ENCODE data around the gene CMPK1.

Gene CMPK1

DNA sequence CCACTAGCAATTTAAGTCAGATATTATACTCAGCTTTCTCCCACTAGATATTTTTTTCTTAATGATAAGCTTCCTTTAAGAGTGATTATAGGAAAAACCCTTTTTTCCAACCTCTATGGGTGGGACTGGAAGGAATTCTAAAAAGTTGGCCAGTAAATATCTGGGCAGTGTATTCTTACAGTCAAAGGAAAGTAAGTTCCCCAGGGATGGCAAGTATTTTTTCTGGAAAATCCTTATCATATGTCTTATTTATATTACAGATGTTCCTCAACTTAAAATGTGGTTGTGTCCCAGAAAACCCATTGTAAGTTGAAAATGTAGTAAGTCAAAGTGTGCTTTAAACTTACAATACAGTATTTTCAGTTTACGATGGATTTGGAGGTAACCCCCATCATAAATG is 29.2 kb downstream of the CMPK1 start:
- H3K9me3 ChIP-seq (ENCODE audit: control insufficient read depth, insufficient read depth, low read length) = no peaks in the 10 kb centered on the region
- no peaks in the 10 kb centered on the region for H3K36me3 ChIP-seq (ENCODE audit: insufficient read depth, low read length)
- H3K4me1 ChIP-seq (ENCODE audit: insufficient read depth, low read length) = no peaks in the 10 kb centered on the region
- H3K9ac ChIP-seq (ENCODE audit: low read depth, low read length) = no peak overlapping the region

DNA sequence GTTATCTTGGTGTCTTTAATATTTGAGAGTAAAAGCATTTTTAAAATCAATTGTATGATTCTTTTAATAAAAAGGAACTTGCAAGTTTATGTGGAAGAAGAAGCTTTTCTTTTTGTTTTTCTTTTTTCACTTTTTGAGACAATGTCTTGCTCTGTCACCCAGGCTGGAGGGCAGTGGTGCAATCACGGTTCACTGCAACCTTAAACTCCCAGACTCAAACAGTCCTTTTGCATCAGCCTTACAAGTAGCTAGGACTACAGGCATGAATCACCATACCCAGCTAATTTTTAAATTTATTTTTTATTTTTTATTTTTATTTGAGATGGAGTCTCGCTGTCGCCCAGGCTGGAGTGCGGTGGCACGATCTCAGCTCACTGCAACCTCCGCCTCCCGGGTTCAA is 34.1 kb downstream of the CMPK1 start:
- Histone ChIP-seq H3K9me3 (ENCODE audit: control insufficient read depth, insufficient read depth, low read length) (no peaks in the 10 kb centered on the region), H3K36me3 (ENCODE audit: insufficient read depth, low read length) (no peaks in the 10 kb centered on the region; the same call in 1 of the 2 replicates), H3K9ac (ENCODE audit: low read depth, low read length) (no peak overlapping the region), H3K4me1 (ENCODE audit: insufficient read depth, low read length) (no peaks in the 10 kb centered on the region)

DNA sequence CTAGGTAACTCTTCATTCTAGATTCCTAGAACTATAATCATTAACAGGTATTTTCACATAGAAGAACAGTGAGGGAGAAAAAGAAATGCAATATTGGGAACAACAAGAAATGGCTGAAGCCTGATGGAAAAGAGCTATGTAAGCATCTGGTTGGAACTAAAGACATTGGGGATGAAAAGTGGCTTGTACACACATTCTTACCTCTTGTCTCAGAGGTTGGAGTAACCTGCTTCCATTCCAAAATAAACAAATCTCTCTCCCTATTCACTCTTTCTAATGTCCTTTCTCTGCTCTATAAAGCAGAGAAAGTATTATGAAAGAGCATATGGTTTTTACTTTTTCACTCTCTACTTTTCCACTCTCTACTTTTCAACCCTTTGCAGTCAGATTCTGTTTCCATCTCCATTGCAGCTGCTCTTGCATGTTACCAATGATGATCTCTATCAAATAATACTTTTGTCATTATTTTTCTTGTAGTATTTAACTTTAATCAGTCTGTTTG is 37.5 kb downstream of the CMPK1 start:
- Histone ChIP-seq H3K36me3 (ENCODE audit: insufficient read depth, low read length) (no peaks in the 10 kb centered on the region; the same call in 1 of the 2 replicates), H3K4me1 (ENCODE audit: insufficient read depth, low read length) (no peaks in the 10 kb centered on the region), H3K9ac (ENCODE audit: low read depth, low read length) (no peak overlapping the region), H3K9me3 (ENCODE audit: control insufficient read depth, insufficient read depth, low read length) (no peaks in the 10 kb centered on the region)

DNA sequence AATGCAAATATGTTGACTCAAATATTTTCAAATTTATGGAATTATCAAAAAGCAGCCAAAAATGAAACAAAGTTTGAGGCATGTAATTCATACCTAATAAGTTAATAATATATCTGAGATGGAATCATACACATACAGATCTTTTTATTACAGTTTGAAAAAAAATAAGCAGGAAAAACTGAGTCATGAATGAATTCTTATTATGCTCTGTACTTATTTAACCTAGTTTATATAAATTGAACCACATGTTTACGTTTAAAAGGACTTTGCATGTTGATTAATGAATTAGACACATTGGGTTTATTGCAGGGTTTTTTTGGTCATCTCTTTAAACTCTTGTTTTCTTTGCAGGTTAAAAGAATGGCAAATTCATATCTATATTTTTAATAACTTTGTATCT is 40.9 kb downstream of the CMPK1 start:
- Histone ChIP-seq H3K4me1 (ENCODE audit: insufficient read depth, low read length) (no peaks in the 10 kb centered on the region), H3K36me3 (ENCODE audit: insufficient read depth, low read length) (no peaks in the 10 kb centered on the region), H3K9me3 (ENCODE audit: control insufficient read depth, insufficient read depth, low read length) (no peaks in the 10 kb centered on the region), H3K9ac (ENCODE audit: low read depth, low read length) (no peak overlapping the region)

DNA sequence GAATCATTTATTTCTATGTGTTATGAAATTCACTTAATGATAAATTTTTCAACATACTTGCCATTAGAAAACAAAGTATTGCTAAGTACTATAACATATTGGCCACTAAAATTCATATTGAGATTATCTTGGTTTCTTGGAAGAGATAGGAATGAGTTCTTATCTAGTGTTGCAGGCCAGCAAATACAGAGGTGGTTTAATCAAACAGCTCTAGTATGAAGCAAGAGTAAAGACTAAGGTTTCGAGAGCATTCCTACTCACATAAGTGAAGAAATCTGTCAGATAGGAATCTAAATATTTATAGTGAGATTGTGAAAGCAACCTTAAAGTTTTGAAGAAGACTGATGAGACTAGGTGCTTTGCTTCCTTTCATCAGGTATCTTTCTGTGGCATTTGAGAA is 44.6 kb downstream of the CMPK1 start:
- Histone ChIP-seq H3K9ac (ENCODE audit: low read depth, low read length) (no peak overlapping the region), H3K9me3 (ENCODE audit: control insufficient read depth, insufficient read depth, low read length) (no peaks in the 10 kb centered on the region), H3K36me3 (ENCODE audit: insufficient read depth, low read length) (no peaks in the 10 kb centered on the region), H3K4me1 (ENCODE audit: insufficient read depth, low read length) (no peaks in the 10 kb centered on the region)

DNA sequence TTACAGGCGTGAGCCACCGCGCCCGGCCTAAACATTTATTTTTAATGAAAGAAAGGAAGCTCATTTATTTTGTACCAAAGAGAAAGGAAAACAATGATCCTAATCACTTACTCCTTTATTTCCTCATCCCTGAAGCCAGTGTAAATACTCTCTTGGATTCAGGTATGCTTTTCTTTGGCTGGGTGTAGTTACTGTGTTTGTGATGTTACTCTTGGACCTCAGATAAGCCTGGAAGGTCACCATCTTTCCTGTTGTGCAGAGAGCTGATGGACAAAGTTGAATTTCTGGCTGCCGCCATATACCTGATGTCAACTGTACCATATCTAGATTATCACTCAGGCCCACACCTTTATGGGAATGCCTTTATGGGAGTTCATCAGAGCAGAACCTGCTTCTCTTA is 47.1 kb downstream of the CMPK1 start:
- 0 out of 2 replicates have a peak, but pooled peaks cover 2% of the 10 kb centered on the region for H3K36me3 ChIP-seq (ENCODE audit: insufficient read depth, low read length)
- H3K4me1 ChIP-seq (ENCODE audit: insufficient read depth, low read length) = no peaks in the 10 kb centered on the region
- no peaks in the 10 kb centered on the region for H3K9me3 ChIP-seq (ENCODE audit: control insufficient read depth, insufficient read depth, low read length)
- no peak overlapping the region for H3K9ac ChIP-seq (ENCODE audit: low read depth, low read length)

DNA sequence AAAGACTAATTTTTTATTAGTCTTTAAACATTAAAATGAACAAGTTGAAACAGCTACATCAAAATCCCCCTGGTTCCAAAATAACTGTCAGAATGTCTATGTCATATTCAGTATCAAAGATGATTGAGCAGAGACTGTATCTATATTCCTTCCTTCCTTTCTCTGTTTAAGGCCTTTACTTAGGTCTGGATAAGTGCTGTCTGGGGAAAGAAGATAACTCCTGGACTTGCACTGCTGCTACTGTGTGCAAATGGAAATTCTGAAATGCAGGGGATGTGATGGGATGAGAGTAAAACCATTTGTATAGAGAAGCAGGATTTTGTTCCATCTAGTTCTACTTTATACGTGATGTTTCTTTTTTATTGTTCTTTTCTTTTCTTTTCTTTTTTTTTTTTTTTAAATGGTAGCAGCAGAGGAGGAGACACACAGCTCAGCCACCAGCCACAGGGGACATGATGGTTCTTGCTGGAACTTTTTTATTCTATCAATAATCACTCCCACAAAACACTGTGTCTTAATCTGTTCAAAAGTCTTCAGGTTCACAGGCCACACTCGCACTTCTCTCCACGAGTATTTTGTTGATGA is 48.9 kb downstream of the CMPK1 start:
- H3K36me3 ChIP-seq (ENCODE audit: insufficient read depth, low read length) = 0 out of 2 replicates have a peak, but pooled peaks cover 2% of the 10 kb centered on the region
- H3K9me3 ChIP-seq (ENCODE audit: control insufficient read depth, insufficient read depth, low read length) = no peaks in the 10 kb centered on the region
- H3K9ac ChIP-seq (ENCODE audit: low read depth, low read length) = no peak overlapping the region
- no peaks in the 10 kb centered on the region for H3K4me1 ChIP-seq (ENCODE audit: insufficient read depth, low read length)

DNA sequence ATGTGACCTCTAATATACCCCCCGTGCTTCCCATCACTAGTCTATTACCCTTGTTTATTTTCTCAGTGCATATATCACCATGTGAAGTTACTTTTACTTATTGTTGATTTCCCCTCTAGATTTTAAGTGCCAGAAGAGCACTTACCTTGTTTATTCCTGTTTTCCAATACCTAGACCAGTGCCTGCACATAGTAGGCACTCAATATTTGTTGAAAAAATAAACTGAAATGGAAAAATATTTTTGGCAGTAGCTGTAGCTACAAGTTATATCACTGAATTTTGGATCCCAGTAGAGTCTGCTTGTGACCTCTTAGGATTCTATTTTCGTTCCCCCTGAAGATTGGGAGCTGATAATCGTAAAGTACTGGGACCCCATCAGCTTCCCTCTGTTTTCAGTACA is 50.5 kb downstream of the CMPK1 start:
- H3K4me1 ChIP-seq (ENCODE audit: insufficient read depth, low read length) = no peaks in the 10 kb centered on the region
- no peaks in the 10 kb centered on the region for H3K9me3 ChIP-seq (ENCODE audit: control insufficient read depth, insufficient read depth, low read length)
- H3K36me3 ChIP-seq (ENCODE audit: insufficient read depth, low read length) = 0 out of 2 replicates have a peak, but pooled peaks cover 2% of the 10 kb centered on the region
- no peak overlapping the region for H3K9ac ChIP-seq (ENCODE audit: low read depth, low read length)

DNA sequence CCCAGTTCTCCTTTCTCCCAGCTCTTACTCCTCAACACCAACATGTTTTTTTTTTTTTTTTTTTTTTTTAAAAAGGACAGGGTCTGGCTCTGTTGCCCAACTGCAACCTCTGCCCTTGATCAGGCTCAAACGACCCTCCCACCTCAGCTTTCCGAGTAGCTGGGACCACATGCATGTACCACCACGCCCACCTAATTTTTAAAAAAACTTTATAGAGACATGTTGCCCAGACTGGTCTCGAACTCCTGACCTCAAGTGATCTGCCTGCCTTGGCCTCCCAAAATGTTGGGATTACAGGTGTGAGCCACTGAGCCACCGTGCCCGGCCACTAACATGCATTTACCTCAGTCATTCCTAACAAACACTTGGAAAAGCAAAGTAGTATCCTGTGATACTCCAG is 51.4 kb downstream of the CMPK1 start:
- Histone ChIP-seq H3K36me3 (ENCODE audit: insufficient read depth, low read length) (0 out of 2 replicates have a peak, but pooled peaks cover 2% of the 10 kb centered on the region), H3K9ac (ENCODE audit: low read depth, low read length) (no peak overlapping the region), H3K9me3 (ENCODE audit: control insufficient read depth, insufficient read depth, low read length) (no peaks in the 10 kb centered on the region), H3K4me1 (ENCODE audit: insufficient read depth, low read length) (no peaks in the 10 kb centered on the region)

DNA sequence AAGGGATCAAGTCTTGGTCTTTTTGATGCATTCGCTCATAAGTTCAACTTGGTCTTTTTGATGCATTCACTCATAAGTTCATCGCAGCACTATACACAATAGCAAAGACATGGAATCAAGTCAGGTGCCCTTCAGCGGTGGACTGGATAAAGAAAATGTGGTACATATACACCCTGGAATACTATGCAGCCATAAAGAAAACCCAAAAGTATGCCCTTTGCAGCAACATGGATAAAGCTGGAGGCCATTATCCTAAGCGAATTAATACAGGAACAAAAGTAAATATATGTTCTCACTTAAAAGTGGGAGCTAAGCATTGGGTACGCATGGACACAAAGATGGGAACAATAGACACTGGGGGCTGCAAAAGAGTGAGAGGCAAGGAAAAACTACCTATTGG is 52.7 kb downstream of the CMPK1 start:
- H3K36me3 ChIP-seq (ENCODE audit: insufficient read depth, low read length) = 0 out of 2 replicates have a peak, but pooled peaks cover 2% of the 10 kb centered on the region
- no peaks in the 10 kb centered on the region for H3K9me3 ChIP-seq (ENCODE audit: control insufficient read depth, insufficient read depth, low read length)
- no peak overlapping the region for H3K9ac ChIP-seq (ENCODE audit: low read depth, low read length)
- no peaks in the 10 kb centered on the region for H3K4me1 ChIP-seq (ENCODE audit: insufficient read depth, low read length)

DNA sequence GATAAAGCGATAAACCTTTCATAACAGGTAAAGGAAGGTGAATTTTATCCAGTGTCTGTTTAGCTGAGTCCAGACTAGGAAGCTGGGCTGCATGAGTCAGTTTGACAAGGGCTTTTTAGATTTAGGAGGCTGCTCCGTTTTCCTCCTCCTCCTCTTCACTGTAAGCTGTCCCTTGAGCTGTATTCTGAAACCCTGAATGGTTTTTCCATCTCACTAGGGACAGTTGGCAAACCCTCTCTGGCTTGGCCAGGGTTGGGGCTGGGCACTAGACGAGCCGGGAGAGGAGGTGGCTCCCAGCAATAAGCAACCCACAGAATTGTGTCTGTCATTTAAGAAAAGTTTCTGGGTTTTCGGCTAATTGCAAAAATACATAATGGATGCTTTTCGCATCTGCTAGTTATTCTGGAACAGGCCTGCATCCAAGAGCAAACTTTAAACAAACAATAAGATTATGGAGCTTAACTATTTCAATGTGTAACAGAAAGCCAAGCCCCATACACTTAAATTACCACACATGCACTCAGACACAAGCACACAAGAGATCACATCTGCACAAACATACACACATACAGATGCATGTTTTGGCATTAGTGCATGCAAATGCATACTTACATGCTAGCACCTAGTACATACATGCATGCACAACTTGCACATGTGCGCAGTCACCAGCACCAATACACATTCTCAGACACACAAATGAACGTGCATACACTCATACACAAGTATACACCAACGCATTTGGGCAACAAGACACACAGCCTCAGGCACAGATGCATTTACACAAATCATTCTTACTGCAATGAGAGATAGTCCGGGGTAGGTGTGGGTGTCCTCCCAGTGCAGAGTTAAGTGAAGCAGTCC is 54.7 kb downstream of the CMPK1 start:
- H3K36me3 ChIP-seq (ENCODE audit: insufficient read depth, low read length) = 0 out of 2 replicates have a peak, but pooled peaks cover 2% of the 10 kb centered on the region
- no peaks in the 10 kb centered on the region for H3K4me1 ChIP-seq (ENCODE audit: insufficient read depth, low read length)
- no peak overlapping the region for H3K9ac ChIP-seq (ENCODE audit: low read depth, low read length)
- no peaks in the 10 kb centered on the region for H3K9me3 ChIP-seq (ENCODE audit: control insufficient read depth, insufficient read depth, low read length)

DNA sequence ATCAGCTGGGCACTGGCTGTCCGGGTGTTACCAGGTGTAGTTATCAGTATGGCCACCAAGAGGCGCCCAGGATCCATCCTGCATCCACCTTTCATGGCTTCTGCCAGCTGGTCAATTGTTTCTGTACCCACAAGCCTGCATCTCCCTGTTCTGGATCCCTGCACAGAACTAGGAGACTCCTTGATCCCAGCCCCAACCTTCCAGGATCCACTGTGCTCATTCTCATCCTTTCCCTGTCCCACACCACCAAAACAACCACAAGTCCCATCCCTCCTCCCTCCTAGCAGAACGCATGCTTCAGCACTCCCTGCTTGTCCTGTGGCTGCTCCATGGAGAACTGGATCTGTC is 55.3 kb downstream of the CMPK1 start:
- Histone ChIP-seq H3K9me3 (ENCODE audit: control insufficient read depth, insufficient read depth, low read length) (no peaks in the 10 kb centered on the region), H3K4me1 (ENCODE audit: insufficient read depth, low read length) (no peaks in the 10 kb centered on the region), H3K36me3 (ENCODE audit: insufficient read depth, low read length) (0 out of 2 replicates have a peak, but pooled peaks cover 2% of the 10 kb centered on the region), H3K9ac (ENCODE audit: low read depth, low read length) (no peak overlapping the region)

DNA sequence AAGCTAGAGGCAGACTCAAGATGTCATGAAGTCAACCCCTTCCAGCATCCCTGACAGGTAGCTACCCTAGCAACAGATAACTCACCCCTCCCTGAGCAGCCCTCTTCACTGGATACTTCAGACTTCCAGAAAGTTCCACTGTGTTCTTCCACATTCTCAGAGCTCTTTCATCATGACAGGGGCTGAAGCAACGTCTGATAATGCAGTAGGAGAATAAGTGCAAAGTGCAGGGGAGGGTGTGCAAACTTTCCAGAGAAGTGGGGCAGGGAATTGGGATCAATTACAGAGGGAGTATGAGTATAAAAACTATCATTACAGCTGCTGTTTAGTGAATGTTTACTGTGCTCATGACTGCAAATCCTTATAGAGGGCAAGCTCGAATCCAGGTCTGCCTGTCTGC is 56.1 kb downstream of the CMPK1 start:
- Histone ChIP-seq H3K4me1 (ENCODE audit: insufficient read depth, low read length) (no peaks in the 10 kb centered on the region), H3K9ac (ENCODE audit: low read depth, low read length) (no peak overlapping the region), H3K9me3 (ENCODE audit: control insufficient read depth, insufficient read depth, low read length) (no peaks in the 10 kb centered on the region), H3K36me3 (ENCODE audit: insufficient read depth, low read length) (0 out of 2 replicates have a peak, but pooled peaks cover 2% of the 10 kb centered on the region)

DNA sequence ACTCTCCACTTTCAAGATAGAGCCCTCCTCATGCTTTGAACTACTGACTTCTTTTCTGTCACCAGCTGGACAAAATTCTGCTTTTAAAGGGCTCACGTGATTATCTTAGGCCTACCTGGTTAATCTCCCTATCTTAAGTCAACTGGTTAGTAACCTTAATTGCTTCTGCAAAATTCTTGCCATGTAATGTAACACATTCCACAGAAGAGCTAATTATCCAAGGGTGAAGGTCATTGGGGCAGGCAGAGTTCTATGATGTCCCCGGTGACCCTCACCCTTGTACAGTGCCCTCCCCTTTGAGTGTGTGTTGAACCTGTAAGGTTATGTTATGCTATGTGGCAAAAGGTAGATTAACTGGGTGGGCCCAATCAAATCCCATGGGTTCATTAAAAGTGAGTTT is 57.3 kb downstream of the CMPK1 start:
- Histone ChIP-seq H3K36me3 (ENCODE audit: insufficient read depth, low read length) (no peaks in the 10 kb centered on the region), H3K9me3 (ENCODE audit: control insufficient read depth, insufficient read depth, low read length) (no peaks in the 10 kb centered on the region), H3K9ac (ENCODE audit: low read depth, low read length) (no peak overlapping the region), H3K4me1 (ENCODE audit: insufficient read depth, low read length) (no peaks in the 10 kb centered on the region)

DNA sequence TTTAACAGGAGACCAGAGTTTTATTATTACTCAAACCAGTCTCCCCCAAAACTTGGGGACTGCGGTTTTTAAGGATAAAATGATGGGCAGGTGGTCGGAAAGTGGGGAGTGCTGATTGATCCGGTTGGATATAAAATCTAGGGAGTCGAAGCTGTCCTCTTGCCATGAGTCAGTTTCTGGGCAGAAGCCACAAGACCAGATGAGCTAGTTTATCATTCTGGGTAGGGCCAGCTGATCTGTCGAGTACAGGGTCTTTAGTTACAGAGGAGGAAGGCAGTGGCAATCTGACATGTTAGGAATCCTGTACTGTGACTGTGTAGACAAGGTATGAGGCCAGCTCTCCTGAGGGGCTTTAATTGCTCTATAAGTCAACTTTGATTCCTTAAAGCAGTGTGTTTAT is 59.6 kb downstream of the CMPK1 start:
- Histone ChIP-seq H3K9ac (ENCODE audit: low read depth, low read length) (no peak overlapping the region), H3K4me1 (ENCODE audit: insufficient read depth, low read length) (no peaks in the 10 kb centered on the region), H3K36me3 (ENCODE audit: insufficient read depth, low read length) (no peaks in the 10 kb centered on the region), H3K9me3 (ENCODE audit: control insufficient read depth, insufficient read depth, low read length) (no peaks in the 10 kb centered on the region)

All from ES-I3 (cell line).